GM18519 (cell line): Measurements from ENCODE around the gene TRIOBP.

ENCODE experiments used
- ATAC-seq: cut with Tn5 transposase; IDR thresholded peaks from one replicate; pipeline ENCODE4 v1.9.1; 2021; ENCODE audit warnings: mild to moderate bottlenecking, moderate library complexity; ENCODE audit not compliant: unreplicated experiment, low FRiP score

TRIOBP gene

DNA sequence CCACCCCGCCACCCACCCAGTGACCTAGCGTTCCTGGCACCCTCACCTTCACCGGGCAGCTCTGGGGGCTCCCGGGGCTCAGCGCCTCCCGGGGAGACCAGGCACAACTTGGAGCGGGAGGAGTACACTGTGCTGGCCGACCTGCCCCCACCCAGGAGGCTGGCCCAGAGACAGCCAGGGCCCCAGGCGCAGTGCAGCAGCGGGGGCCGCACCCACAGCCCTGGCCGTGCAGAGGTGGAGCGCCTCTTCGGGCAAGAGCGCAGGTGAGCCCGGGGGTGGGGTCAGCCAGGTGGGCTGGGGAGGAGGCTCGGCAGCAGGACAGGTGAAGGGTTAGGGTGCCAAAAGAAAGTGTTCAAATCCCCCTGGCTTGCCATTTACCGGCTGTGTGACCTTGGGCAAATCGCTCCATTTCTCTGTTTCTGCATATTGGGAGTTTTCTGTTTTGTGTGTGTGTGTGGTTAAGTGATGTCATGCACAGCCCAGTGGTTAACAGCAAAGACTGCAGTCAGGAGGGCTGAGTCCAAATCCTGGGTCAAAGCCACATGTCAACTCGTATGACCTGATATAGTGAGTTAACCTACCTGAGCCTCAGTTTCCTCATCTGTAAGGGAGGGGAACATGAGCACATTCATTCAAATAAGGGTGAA, 29.5 kb downstream of the TRIOBP start:
- no peak for ATAC-seq

DNA sequence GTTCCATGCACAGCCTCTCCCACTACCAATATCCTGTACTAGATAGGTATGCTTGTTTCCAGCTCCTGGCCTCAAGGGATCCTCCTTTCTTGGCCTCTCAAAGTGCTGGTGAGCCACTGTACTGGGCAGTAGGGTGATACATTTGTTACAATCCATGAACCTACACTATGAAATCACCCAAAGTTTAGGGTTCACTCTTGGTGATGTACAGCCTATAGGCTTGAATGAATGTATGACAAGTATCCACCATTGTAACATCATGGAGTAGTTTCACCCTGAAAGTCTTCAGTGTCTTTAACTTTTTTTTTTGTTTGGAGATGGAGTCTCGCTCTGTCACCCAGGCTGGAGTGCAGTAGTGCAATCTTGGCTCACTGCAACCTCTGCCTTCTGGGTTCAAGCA, 31.8 kb downstream of the TRIOBP start:
- no peak for ATAC-seq

DNA sequence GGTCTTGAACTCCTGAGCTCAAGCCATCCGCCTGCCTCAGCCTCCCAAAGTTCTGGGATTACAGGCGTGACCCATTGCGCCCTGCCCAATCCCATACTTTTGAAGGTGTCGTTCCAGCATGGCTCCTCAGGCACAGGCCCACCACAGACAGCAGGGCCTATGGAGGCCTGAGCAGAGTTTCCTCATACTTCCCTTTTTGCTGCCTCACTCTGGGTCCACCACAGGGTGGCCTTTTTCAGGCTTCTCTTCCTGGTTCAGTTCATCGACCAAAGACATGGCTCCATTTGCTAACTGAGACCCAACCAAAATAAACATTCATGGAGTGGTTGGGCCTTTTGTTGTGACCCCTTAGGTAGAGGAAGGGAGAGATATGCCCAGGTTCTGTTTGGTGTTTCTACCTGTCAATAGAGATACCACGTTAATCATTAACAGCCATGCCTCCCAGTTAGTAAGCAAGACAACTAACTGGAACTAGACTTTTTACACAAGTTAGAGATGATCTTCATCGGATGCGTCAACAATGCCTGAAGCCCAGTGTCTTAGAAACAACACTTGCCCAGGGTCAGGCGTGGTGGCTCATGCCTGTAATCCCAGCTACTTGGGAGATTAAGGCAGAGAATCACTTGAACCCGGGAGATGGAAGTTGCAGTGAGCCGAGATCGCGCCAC, 35.1 kb downstream of the TRIOBP start:
- ATAC-seq, result no peak

DNA sequence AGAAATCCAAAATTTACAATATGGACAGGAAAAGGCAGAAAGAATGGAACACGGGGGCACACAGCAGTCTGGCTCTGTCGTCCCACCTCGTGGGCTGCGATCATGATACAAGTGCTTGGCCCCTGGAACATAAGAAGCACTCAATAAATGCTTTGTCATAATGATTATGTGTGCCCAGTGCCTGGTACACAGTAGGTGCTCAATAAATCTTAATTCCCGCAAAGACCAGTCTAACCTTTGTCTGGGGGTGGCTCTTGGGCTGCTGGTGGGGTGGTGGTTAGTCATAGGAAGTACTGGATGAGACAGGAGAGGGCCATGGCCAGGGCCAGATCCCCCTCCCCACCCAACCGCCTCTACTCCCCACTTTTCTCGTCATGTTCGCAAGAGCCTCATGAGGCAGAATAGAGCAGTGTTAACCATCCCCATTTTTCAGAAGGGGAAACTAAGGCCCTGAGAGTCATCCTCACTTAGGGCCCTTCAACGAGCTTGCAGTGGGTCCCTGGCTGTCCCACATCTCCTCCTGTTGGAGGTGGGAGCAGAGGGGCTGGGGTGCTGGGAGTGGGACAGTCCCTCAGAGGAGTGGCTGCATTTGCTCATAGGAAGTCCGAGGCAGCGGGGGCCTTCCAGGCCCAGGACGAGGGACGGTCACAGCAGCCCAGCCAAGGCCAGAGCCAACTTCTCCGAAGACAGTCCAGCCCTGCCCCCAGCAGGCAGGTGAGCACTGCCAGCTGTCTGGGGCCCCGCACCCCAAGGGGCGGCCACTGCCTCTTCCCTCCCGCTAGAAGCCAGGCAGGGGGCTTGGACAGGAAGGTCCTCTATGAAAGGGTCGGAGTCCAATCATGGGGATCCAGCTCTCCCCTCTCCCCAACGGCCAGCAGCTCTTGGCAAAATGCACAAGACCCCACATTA, 36.1 kb downstream of the TRIOBP start:
- ATAC-seq, result no peak

GRCh38 chr22:37733625-37734401, 37.0 kb downstream of the TRIOBP start:
- no peak for ATAC-seq

- ATAC-seq, result no peak
These were observed 37.5 kb downstream of the TRIOBP start for GRCh38 chr22:37734402-37734700.

GRCh38 chr22:37734964-37735451, 38.2 kb downstream of the TRIOBP start:
- no peak for ATAC-seq

- ATAC-seq, result no peak
These were observed 42.2 kb downstream of the TRIOBP start for GRCh38 chr22:37739035-37739434.

DNA sequence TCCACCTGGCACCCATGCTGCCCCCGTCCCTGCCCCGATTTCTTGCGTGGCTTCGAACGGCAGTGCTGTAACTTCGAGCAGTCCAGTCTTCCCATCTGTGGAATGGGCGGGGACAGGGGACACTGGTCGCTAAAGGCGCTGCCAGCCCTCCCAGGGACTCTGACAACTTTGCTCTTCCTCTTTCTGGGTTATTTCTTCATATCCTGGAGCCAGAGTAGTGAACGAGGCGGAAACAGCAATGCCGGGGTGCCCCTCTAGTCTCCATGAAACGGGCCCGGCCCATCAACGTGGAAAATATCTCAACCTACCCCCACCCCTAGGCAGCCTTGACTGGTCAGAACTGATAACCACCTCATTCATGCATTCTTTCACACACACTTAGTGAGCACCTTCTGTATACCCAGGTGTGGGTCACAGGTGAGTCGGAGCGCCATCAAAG, 42.8 kb downstream of the TRIOBP start:
- ATAC-seq, result no peak

DNA sequence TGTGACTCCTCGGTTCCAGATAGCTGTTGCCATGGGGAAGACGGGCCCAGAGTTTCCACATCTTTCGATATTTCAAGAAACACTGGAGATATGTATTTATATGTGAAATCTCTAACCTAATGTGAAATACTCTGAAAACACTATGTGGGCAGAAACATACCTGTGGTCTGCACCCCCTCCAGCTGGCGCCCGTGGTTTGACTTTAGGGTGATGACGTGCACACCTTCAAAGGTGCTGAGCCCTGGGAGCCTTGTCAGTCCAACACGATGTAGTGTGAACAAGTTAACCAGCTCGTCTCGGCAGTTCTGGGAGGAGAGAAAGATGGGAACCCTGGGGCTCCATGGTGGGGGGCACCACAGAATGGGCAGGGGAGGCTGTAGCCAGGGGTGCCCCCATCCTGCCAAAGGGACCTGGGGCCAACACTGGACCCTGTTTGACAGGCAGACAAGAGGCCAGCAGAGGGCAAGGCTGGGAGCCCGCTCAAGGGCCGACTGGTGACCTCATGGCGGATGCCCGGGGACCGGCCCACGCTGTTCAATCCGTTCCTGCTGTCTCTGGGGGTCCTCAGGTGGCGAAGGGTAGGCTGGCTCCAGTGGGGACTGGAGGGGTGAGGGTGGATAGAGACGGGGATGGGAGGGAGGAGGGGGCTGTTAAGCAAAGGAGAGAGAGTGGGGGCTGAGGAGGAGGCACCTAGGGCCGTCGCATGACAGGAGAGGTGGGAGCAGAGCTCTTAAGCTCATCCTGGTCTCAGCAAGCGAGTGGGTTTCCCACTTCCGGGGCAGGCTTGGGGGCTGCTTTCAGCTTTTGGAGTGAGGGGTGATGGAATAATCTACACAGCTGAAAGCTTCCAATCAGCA, 43.8 kb downstream of the TRIOBP start:
- no peak for ATAC-seq

DNA sequence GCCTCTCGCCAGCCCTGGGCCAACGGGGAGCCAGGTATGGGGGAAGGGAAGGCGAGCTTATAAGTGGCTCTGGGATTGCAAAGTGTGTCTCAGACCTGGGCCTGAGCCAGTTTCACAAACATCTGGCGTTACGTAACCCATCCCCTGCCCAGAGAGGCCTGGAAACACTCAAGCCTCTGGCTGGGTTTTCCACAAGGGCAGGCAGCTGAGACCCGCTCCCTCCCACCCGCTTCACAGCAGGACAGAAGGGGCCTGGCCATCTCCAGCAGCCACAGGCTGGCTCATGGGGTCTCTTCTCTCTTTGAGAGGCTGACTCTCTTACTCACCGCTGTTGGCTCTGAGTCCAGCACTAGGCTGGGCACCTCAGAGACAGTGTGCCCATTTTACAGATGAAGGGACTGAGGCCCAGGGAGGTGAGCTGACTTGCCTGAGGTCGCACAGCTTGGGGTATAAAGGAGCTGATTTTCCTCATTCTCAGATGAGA, 44.5 kb downstream of the TRIOBP start:
- ATAC-seq, result no peak

- ATAC-seq, result no peak
These were observed 45.7 kb downstream of the TRIOBP start for GRCh38 chr22:37742376-37743171.

DNA sequence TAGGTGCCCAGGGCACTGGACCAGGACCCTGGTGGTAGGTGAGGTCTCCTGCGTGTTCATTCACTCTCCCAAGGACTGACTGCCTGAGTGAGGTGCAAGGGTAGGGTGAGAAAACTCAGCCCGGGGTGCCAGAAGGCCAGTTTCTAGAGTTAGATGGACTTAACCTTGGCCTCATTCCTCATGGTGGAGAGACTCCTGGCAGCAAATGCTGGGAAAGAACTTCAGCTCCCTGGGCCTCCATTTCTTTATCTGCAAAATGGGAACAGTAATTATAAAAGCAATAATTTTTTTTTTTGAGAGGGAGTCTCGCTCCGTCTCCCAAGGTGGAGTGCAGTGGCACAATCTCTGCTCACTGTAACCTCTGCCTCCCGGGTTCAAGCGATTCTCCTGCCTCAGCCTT, 47.7 kb downstream of the TRIOBP start:
- no peak for ATAC-seq

- ATAC-seq, result no peak
These were observed 48.9 kb downstream of the TRIOBP start for GRCh38 chr22:37745548-37746365.

GRCh38 chr22:37746366-37747079, 49.7 kb downstream of the TRIOBP start:
- no peak for ATAC-seq

- no peak for ATAC-seq
These were observed 50.3 kb downstream of the TRIOBP start for GRCh38 chr22:37747080-37747714.

DNA sequence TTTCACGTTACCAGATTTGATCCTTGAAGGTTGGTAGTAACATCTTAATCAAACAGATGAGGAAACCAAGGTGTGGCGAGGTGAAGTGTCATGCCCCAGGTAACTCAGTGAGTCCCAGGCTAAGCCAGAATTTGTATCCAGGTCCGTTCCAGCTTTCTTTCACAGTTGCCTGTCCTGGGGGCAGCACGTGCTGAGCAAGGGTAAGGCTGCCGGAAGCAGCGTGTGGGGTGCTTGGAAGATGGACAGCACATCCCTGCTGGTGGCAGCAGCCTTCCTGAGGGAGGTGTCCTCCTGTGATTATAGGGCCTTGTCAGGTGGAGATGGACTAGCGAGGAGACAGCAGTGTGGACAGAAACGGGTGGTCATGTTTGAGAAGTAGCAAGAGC, 50.9 kb downstream of the TRIOBP start:
- no peak for ATAC-seq
